Fibroblast of lung (primary cell): ENCODE data around the gene TMEM183A.
A peak's percentile ranks its signal among the peaks of the same experiment; 100 is the strongest.

Source experiments
- CTCF ChIP-seq, 2 donors: IDR thresholded peaks in 1 of 2; conservative IDR thresholded peaks in 1 of 2; 1 replicate in 1 of 2; 2 replicates in 1 of 2; pipeline ENCODE4 v1.5.1; 2011 to 2012; ENCODE audit warnings: low read length in 2 of 2, control low read depth in 1 of 2, inconsistent platforms in 1 of 2, low read depth in 1 of 2, mild to moderate bottlenecking in 1 of 2
- EZH2 ChIP-seq: IDR thresholded peaks from 2 replicates; pipeline ENCODE4 v1.5.1; 2012; ENCODE audit warnings: low read length, control low read depth, mild to moderate bottlenecking; ENCODE audit errors: missing control alignments

GRCh38 chr1:202998836-202999750, 8.1 kb upstream of the TMEM183A start:
- TF ChIP-seq CTCF (conservative IDR thresholded peaks at IDR 0.05 in 1 of 2, IDR thresholded peaks at IDR 0.05 in 1 of 2; ENCODE audit: low read depth in 1 of 2, low read length in 2 of 2) (peak; percentile 73 to 75), EZH2 (no peak)
